ENCODE data around the gene ARG2. TPM values are rescaled to one million over a fixed set of nuclear protein-coding genes. Genes with fewer than 3 reads are reported as not detected.

Gene ARG2
- total RNA-seq: 11.2 and 13.3 TPM in 2 replicates

DNA sequence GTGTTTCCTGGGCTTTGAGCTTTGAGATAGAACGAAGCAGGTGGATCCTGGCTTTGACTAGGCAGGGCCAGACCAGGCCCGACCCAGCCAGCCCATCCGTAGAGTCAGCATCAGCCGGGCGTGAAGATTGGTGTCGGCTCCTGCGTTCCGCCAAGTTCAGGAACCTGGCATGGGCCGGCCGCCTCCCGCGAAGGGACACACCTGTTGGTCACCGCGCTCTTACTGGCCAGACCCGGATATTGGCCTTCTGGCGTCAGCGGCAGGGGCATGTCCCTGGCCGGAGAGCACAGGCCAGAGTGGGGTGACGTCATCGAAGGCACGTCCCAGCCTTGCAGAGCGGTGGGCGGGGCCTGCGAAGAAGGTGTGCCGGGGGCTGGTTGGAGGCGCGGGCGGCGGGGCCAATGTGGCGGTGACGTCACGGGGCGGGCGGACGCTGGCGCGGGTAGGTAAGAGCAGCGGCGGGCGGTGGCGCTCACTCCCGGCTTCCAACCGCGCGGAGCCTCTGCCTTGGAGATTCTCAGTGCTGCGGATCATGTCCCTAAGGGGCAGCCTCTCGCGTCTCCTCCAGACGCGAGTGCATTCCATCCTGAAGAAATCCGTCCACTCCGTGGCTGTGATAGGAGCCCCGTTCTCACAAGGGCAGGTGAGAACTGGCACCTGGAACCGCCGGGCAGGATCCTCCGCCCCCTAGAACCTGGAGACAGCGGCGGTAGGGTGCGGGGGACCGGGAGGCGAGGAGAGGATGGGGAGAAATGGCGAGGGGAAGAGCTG, at the start of gene ARG2:
TSS of gene ARG2 (plus strand) at position 475 of the 771 bp plus-strand sequence. CDS start at position 533, 58 bp downstream.
- no peaks in the 10 kb centered on the region for H3K36me3 ChIP-seq (ENCODE audit: insufficient read depth, low read length)
- peak within 1 kb of the TSS; percentile 96 for H3K4me2 ChIP-seq (ENCODE audit: insufficient read depth, low read length)
- H3K9me3 ChIP-seq (ENCODE audit: low read depth, low read length): no peaks in the 10 kb centered on the region
- no peaks in the 10 kb centered on the region for H4K20me1 ChIP-seq (ENCODE audit: insufficient read depth, low read length)
- peak; percentile 94 for DNase-seq (ENCODE audit: insufficient read length, low spot score, missing footprints)
- TF ChIP-seq, protein P1, sequence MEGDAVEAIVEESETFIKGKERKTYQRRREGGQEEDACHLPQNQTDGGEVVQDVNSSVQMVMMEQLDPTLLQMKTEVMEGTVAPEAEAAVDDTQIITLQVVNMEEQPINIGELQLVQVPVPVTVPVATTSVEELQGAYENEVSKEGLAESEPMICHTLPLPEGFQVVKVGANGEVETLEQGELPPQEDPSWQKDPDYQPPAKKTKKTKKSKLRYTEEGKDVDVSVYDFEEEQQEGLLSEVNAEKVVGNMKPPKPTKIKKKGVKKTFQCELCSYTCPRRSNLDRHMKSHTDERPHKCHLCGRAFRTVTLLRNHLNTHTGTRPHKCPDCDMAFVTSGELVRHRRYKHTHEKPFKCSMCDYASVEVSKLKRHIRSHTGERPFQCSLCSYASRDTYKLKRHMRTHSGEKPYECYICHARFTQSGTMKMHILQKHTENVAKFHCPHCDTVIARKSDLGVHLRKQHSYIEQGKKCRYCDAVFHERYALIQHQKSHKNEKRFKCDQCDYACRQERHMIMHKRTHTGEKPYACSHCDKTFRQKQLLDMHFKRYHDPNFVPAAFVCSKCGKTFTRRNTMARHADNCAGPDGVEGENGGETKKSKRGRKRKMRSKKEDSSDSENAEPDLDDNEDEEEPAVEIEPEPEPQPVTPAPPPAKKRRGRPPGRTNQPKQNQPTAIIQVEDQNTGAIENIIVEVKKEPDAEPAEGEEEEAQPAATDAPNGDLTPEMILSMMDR (IDR thresholded peaks at IDR 0.05; ENCODE audit: extremely low read depth, low read depth, low read length): no peak
- H3K27ac ChIP-seq (ENCODE audit: low read depth, low read length): peak within 1 kb of the TSS; percentile 50
- no peaks in the 10 kb centered on the region for H3K79me2 ChIP-seq (ENCODE audit: insufficient read depth, low read length)
- H2AFZ ChIP-seq (ENCODE audit: low read length): peak within 1 kb of the TSS; percentile 93
- peak within 1 kb of the TSS; percentile 81 for H3K4me3 ChIP-seq (ENCODE audit: insufficient read depth, low read length)
- H3K4me1 ChIP-seq (ENCODE audit: insufficient read depth, low read length): peaks cover 21% of the 10 kb centered on the region
- no peaks in the 10 kb centered on the region for H3K27me3 ChIP-seq (ENCODE audit: insufficient read depth, low read length)

DNA sequence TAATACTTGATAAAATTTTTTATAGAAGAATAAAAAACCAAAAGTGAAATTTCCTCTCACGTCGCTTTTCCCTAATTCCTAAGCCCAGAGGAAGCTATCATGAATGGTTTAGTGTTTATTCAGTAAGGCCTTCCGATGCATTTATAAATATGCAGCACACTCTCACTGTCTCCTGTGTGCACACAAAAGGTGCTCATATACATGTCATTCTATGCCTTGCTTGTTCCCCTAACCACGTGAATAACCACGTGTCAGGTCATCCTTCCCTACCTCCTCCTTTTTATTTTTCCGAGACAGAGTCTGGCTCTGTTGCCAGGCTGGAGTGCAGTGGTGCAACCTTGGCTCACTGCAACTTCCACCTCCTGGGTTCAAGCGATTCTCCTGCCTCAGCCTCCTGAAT, 49.3 kb upstream of the ARG2 start:
- H3K27ac ChIP-seq (ENCODE audit: low read depth, low read length): no peak overlapping the region
- no peaks in the 10 kb centered on the region for H3K36me3 ChIP-seq (ENCODE audit: insufficient read depth, low read length)
- no peak for DNase-seq (ENCODE audit: insufficient read length, low spot score, missing footprints)
- no peak overlapping the region for H3K4me3 ChIP-seq (ENCODE audit: insufficient read depth, low read length)
- no peak overlapping the region for H2AFZ ChIP-seq (ENCODE audit: low read length)
- no peaks in the 10 kb centered on the region for H4K20me1 ChIP-seq (ENCODE audit: insufficient read depth, low read length)
- no peak overlapping the region for H3K4me2 ChIP-seq (ENCODE audit: insufficient read depth, low read length)
- peaks cover 3% of the 10 kb centered on the region for H3K4me1 ChIP-seq (ENCODE audit: insufficient read depth, low read length)
- no peaks in the 10 kb centered on the region for H3K27me3 ChIP-seq (ENCODE audit: insufficient read depth, low read length)
- no peaks in the 10 kb centered on the region for H3K79me2 ChIP-seq (ENCODE audit: insufficient read depth, low read length)
- H3K9me3 ChIP-seq (ENCODE audit: low read depth, low read length): no peaks in the 10 kb centered on the region
- TF ChIP-seq, protein P1 (IDR thresholded peaks at IDR 0.05; ENCODE audit: extremely low read depth, low read depth, low read length): no peak

DNA sequence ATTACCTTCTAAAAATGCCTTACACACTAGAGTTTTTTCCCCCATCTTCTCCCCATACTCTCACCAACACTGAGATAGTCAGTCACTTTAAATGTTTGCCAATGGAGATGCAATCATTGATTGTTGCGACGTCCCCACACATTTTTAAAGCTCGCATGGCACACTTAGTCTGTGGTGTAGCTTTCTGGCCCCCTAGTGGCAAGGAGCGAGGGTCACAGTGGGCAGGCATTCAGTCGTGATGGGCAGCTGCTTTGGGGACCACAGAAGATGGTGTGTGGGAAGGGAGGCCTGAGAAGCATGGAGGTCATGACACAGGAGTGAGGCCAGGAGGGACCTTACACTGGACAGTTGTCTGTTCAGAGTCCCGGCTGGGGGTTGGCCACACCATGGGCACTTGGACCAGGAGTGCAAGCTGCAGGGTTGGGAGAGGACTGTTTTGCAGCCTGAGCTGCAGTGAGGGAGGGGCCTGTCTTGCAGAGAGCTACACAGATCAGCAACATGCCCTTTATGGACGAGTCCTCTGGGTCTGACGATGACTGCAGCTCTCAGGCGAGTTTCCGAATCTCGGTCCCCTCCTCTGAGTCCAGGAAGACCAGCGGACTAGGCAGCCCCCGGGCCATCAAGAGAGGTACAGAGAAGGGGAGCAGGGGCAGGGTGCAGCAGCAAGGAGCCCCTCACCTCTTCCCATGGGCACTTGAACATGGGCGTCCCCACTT, 48.3 kb upstream of the ARG2 start:
- Histone ChIP-seq H3K9me3 (ENCODE audit: low read depth, low read length) (no peaks in the 10 kb centered on the region), H3K79me2 (ENCODE audit: insufficient read depth, low read length) (no peaks in the 10 kb centered on the region), H2AFZ (ENCODE audit: low read length) (no peak overlapping the region), H3K4me3 (ENCODE audit: insufficient read depth, low read length) (no peak overlapping the region), H3K36me3 (ENCODE audit: insufficient read depth, low read length) (no peaks in the 10 kb centered on the region), H3K4me2 (ENCODE audit: insufficient read depth, low read length) (no peak overlapping the region), H4K20me1 (ENCODE audit: insufficient read depth, low read length) (no peaks in the 10 kb centered on the region), H3K27me3 (ENCODE audit: insufficient read depth, low read length) (no peaks in the 10 kb centered on the region), H3K27ac (ENCODE audit: low read depth, low read length) (no peak overlapping the region), H3K4me1 (ENCODE audit: insufficient read depth, low read length) (peaks cover 3% of the 10 kb centered on the region)
- TF ChIP-seq, protein P1 (IDR thresholded peaks at IDR 0.05; ENCODE audit: extremely low read depth, low read depth, low read length): peak; percentile 93
- peak; percentile 96 for DNase-seq (ENCODE audit: insufficient read length, low spot score, missing footprints)

DNA sequence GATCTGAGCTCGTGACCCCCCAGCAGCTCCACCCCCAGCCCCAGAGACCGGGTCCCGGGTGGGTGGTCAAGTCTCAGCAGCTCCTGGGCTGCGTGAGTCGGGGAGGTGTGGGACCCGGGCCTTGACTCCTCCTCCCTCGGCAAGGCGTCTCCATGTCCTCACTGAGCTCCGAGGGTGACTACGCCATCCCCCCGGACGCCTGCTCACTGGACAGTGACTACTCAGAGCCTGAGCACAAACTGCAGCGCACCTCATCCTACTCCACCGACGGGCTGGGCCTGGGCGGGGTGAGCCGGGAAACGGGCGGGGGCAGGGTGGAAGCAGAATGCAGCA, 47.8 kb upstream of the ARG2 start:
- Histone ChIP-seq H3K9me3 (ENCODE audit: low read depth, low read length) (no peaks in the 10 kb centered on the region), H3K4me1 (ENCODE audit: insufficient read depth, low read length) (peaks cover under 1% of the 10 kb centered on the region), H3K4me2 (ENCODE audit: insufficient read depth, low read length) (no peak overlapping the region), H2AFZ (ENCODE audit: low read length) (no peak overlapping the region), H4K20me1 (ENCODE audit: insufficient read depth, low read length) (no peaks in the 10 kb centered on the region), H3K4me3 (ENCODE audit: insufficient read depth, low read length) (no peak overlapping the region), H3K79me2 (ENCODE audit: insufficient read depth, low read length) (no peaks in the 10 kb centered on the region), H3K27ac (ENCODE audit: low read depth, low read length) (no peak overlapping the region), H3K36me3 (ENCODE audit: insufficient read depth, low read length) (no peaks in the 10 kb centered on the region), H3K27me3 (ENCODE audit: insufficient read depth, low read length) (no peaks in the 10 kb centered on the region)
- DNase-seq (ENCODE audit: insufficient read length, low spot score, missing footprints): no peak
- TF ChIP-seq, protein P1 (IDR thresholded peaks at IDR 0.05; ENCODE audit: extremely low read depth, low read depth, low read length): no peak
